K562 (cell line): Measurements from ENCODE around the gene CGB3. TPM values are rescaled to one million over a fixed set of nuclear protein-coding genes. Genes with fewer than 3 reads are reported as not detected.
"Not testable (repeated sequence)": the region's sequence is repeated elsewhere in the genome, so short reads cannot be mapped to it uniquely, and the experiment has no call there.

Experiments used
- ATAC-seq: fragments of 200-7000 bp; cut with Tn5 transposase; 3 replicates; pipeline ENCODE4 v1.9.1; 2020; ENCODE audit warnings: moderate library complexity
- BruUV-seq: library from RNA; stranded (reverse); fragments of 400-500 nt; replicated peaks from 2 replicates; lab custom pipeline; 2021; lab: Mats Ljungman, UMichigan
- CTCF ChIA-PET: fragments of 300-600 bp; formaldehyde crosslinking; extraction: SDS; loops from one replicate; lab custom pipeline; 2021; ENCODE audit warnings: low intra/inter-chr PET ratio; lab: Yijun Ruan, JAX
- POLR2A ChIA-PET: fragments of 300-600, 350-650 bp; sonication (Branson Sonifier 250); formaldehyde crosslinking; extraction: SDS; loops from one replicate; lab custom pipeline; 2021; ENCODE audit warnings: antibody characterized with exemption, inconsistent platforms; lab: Yijun Ruan, JAX
- DNase-seq, 4 experiments: peaks; one replicate each; pipeline versions ENCODE4 v3.0.0 to v3.0.0-alpha.2; 2011 to 2018; ENCODE audit warnings: low spot score in 3 of 4, mixed read lengths in 3 of 4; ENCODE audit errors: extremely low read depth in 1 of 4
- FAIRE-seq: peaks from 2 replicates; lab custom pipeline; 2011; peaks lifted over from hg19 to GRCh38; lab: Jason Lieb, UNC
- H2AFZ ChIP-seq: 2 replicates; pipeline ENCODE4 v1.6.0; 2011; ENCODE audit warnings: low read depth, low read length, control low read depth, inconsistent platforms
- H3K27ac ChIP-seq: fragments of 200-600 bp; 3 replicates; pipeline ENCODE4 v1.8.0; 2011; ENCODE audit warnings: low read depth, mild to moderate bottlenecking, control low read depth, inconsistent platforms, low read length, moderate library complexity, mixed read lengths; ENCODE audit errors: extremely low read depth
- H3K27me3 ChIP-seq, 2 experiments: fragments of 300-600 bp in 1 of 2; 2 replicates in 1 of 2; 3 replicates in 1 of 2; pipeline versions ENCODE4 v1.6.0 to v1.8.0; 2011; ENCODE audit warnings: inconsistent platforms in 2 of 2, low read length in 2 of 2, mild to moderate bottlenecking in 1 of 2, mixed read lengths in 1 of 2, moderate library complexity in 1 of 2; ENCODE audit not compliant: control insufficient read depth in 2 of 2, insufficient read depth in 2 of 2
- H3K36me3 ChIP-seq: fragments of 300-600 bp; 3 replicates; pipeline ENCODE4 v1.8.0; 2011; ENCODE audit warnings: mild to moderate bottlenecking, low read length, inconsistent platforms; ENCODE audit not compliant: control insufficient read depth, insufficient read depth
- H3K4me1 ChIP-seq, 2 experiments: fragments of 200-600 bp in 1 of 2; replicated peaks in 1 of 2; 2 replicates in 1 of 2; 3 replicates in 1 of 2; pipeline versions ENCODE4 v1.5.1 to v1.8.0; 2011; ENCODE audit warnings: inconsistent platforms in 2 of 2, low read length in 2 of 2, mild to moderate bottlenecking in 1 of 2, mixed read lengths in 1 of 2, moderate library complexity in 1 of 2; ENCODE audit not compliant: control insufficient read depth in 2 of 2, insufficient read depth in 2 of 2
- H3K4me2 ChIP-seq: 2 replicates; pipeline ENCODE4 v1.6.1; 2011; ENCODE audit warnings: low read length, control low read depth, inconsistent platforms, mixed read lengths; ENCODE audit not compliant: insufficient read depth
- H3K4me3 ChIP-seq: fragments of 200-600 bp; sonication (generic), shearing (Covaris generic); 2 replicates; pipeline ENCODE4 v1.5.1; 2016; ENCODE audit warnings: control low read depth, inconsistent platforms
- H3K79me2 ChIP-seq: fragments of 200-600 bp; 3 replicates; pipeline ENCODE4 v1.8.0; 2011; ENCODE audit warnings: low read length, inconsistent platforms; ENCODE audit not compliant: control insufficient read depth, insufficient read depth
- H3K9ac ChIP-seq, 2 experiments: 2 replicates each; pipeline versions ENCODE4 v1.6.0 to v1.6.1; 2011; ENCODE audit warnings: low read depth in 2 of 2, low read length in 2 of 2, control low read depth in 1 of 2, inconsistent platforms in 1 of 2, mild to moderate bottlenecking in 1 of 2, mixed read lengths in 1 of 2; ENCODE audit not compliant: insufficient read depth in 1 of 2
- H3K9me1 ChIP-seq: one replicate; pipeline ENCODE4 v1.6.0; 2011; ENCODE audit warnings: inconsistent platforms, mild to moderate bottlenecking, low read length, moderate library complexity; ENCODE audit not compliant: control insufficient read depth, insufficient read depth
- H3K9me3 ChIP-seq: replicated peaks from 2 replicates; pipeline ENCODE4 v1.5.1; 2011; ENCODE audit warnings: low read depth, low read length, inconsistent platforms; ENCODE audit not compliant: control insufficient read depth, insufficient read depth
- H4K20me1 ChIP-seq: replicated peaks from 2 replicates; pipeline ENCODE4 v1.6.1; 2011; ENCODE audit warnings: low read length, inconsistent platforms, mixed read lengths; ENCODE audit not compliant: control insufficient read depth, insufficient read depth
- DDX20 ChIP-seq: fragments of 450-650 bp; IDR thresholded peaks from 2 replicates; pipeline ENCODE4 v1.6.1; 2016; ENCODE audit warnings: missing genetic modification characterization, low read depth, mild to moderate bottlenecking, missing compliant biosample characterization, moderate library complexity
- MIER1 ChIP-seq: fragments of 450-650 bp; IDR thresholded peaks from 2 replicates; pipeline ENCODE4 v1.6.1; 2016; ENCODE audit warnings: antibody characterized with exemption, mild to moderate bottlenecking, low read depth
- MYNN ChIP-seq, 2 experiments: sonication (generic); formaldehyde crosslinking in 1 of 2; IDR thresholded peaks; 2 replicates each; pipeline versions ENCODE4 v1.5.0 to v1.6.1; 2016 to 2020; ENCODE audit warnings: antibody characterized with exemption in 1 of 2, missing genetic modification reagents in 1 of 2
- SOX6 ChIP-seq: fragments of 450-650 bp; IDR thresholded peaks from 2 replicates; pipeline ENCODE4 v1.6.1; 2014; ENCODE audit warnings: mild to moderate bottlenecking
- WGBS: fragments of 100-300 bp; shearing (Covaris generic); methylation state at CpG from one replicate; pipeline ENCODE4 v1.1.6; 2016; ENCODE audit warnings: low coverage, mixed read lengths; ENCODE audit not compliant: insufficient coverage; ENCODE audit errors: missing lambda C conversion rate; 5-methylcytosine and 5-hydroxymethylcytosine counted together
- in situ Hi-C: fragments of 300-500 bp; cut with MboI; formaldehyde crosslinking; loops from 4 replicates; pipeline ENCODE4 v1.15.0; 2018; ENCODE audit warnings: inconsistent platforms, mixed read lengths
- intact Hi-C: fragments of 100-400 bp; cut with micrococcal nuclease; formaldehyde crosslinking; loops from 2 replicates; pipeline ENCODE4 v1.14.2; 2022
- polyA plus RNA-seq, 8 experiments: library from polyadenylated mRNA; depleted of rRNA in 4 of 8; stranded (reverse) in 5 of 8; unstranded in 3 of 8; fragments of >200 nt; fragmentation: Nextera tagmentation in 2 of 8; fragmentation: Illumina TruSeq in 1 of 8; extraction: Ambion mirVana in 2 of 8; extraction: Trizol in 1 of 8; gene quantifications; 2 replicates each; pipeline versions ENCODE4 v1.2.1 to v1.2.3, GENCODE V29; 2011 to 2014; ENCODE audit warnings: inconsistent platforms in 1 of 8, missing spikeins in 1 of 8
- total RNA-seq, 7 experiments: library from RNA; depleted of rRNA in 6 of 7; stranded (reverse); fragments of >200 nt in 6 of 7; fragmentation: Illumina TruSeq in 2 of 7; extraction: Trizol in 2 of 7; gene quantifications; 2 replicates each; pipeline versions ENCODE4 v1.2.1 to v1.2.3, GENCODE V29; 2011 to 2021; ENCODE audit warnings: low replicate concordance in 1 of 7
- TF ChIP-seq, protein P1 (sequence below): fragments of 250-450 bp; sonication (Bioruptor Pico); IDR thresholded peaks from 2 replicates; pipeline ENCODE4 v1.8.0; 2021; ENCODE audit warnings: moderate library complexity, mild to moderate bottlenecking, inconsistent platforms

The CGB3 gene
- total and polyA plus RNA-seq, 9 of the 15 experiments (the other 6 are each of a cell fraction or from before 2014, with no cell fraction given), result not detected

DNA sequence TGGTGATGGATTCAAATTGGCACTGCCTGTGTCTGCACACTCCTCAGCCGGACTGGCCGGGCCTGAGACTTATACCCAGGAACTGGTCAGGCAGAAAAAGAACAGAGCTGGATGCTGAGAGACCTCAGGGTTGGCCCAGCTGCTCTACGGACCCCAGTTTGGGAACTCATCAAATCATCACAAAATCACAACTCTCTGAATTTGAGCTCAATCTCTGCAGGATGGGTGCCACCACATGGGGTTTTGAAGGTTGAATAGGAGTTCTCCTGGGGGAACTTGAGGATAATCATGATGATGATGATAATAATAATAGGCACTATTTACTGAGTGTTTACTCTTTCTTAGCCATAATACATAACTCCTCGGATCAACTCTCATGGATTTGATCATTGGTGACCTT lies 18.5 kb upstream of the CGB3 start:
- ATAC-seq, DNase-seq, H3K9me3 ChIP-seq, H3K9ac ChIP-seq, H3K4me1 ChIP-seq, H3K36me3 ChIP-seq, intact Hi-C loops, H3K79me2 ChIP-seq, POLR2A ChIA-PET, H4K20me1 ChIP-seq, H3K4me3 ChIP-seq, H2AFZ ChIP-seq, in situ Hi-C loops, FAIRE-seq, CTCF ChIA-PET, H3K27ac ChIP-seq, H3K27me3 ChIP-seq, H3K9me1 ChIP-seq, BruUV-seq, H3K4me2 ChIP-seq: not testable (repeated sequence)
- WGBS, result 0% methylated on average over 1 of the region's 4 CpGs

DNA sequence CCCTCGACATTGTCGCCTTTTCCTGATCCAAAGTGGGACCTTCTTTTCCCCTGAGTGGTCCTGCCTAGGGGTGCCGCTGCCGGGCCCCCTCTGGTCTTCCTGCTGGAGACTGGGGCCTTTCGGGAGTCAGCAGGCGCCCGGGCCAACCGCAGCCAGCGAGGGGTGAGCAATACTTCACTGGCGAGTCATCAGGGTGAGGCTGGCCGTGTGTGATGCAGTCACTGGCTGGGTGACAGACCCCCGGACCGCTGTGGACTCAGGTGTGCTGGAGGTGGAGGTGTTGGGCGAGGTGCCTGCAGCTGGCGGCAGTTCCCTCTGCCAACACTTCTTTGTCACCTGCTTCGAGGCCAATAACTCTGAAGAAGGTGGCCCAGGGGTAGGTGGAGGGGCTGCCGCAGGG lies 18.0 kb upstream of the CGB3 start:
- intact Hi-C loops (no loop called here), in situ Hi-C loops (no loop called here)
- ATAC-seq, result no peak
- FAIRE-seq, result no peak
- 5% methylated on average over 17 of the region's 17 CpGs for WGBS
- H3K4me3 ChIP-seq, result no peak overlapping the region
- ChIA-PET CTCF (no interaction called here), POLR2A (no interaction called here)
- H3K9ac ChIP-seq, result peak overlapping the region in 1 of 2 experiments; percentile 26; a peak in 1 of 4 replicates
- H3K27ac ChIP-seq, result no peak overlapping the region
- BruUV-seq, result no TSS peak
- no peaks in the 10 kb centered on the region for H3K79me2 ChIP-seq
- no peak overlapping the region for H3K4me2 ChIP-seq
- H3K9me3 ChIP-seq, result no peaks in the 10 kb centered on the region
- no peaks in the 10 kb centered on the region for H3K36me3 ChIP-seq
- H4K20me1 ChIP-seq, result no peaks in the 10 kb centered on the region
- no peak for DNase-seq
- H2AFZ ChIP-seq, result no peak overlapping the region
- no peaks in the 10 kb centered on the region for H3K9me1 ChIP-seq
- TF ChIP-seq, protein P1, sequence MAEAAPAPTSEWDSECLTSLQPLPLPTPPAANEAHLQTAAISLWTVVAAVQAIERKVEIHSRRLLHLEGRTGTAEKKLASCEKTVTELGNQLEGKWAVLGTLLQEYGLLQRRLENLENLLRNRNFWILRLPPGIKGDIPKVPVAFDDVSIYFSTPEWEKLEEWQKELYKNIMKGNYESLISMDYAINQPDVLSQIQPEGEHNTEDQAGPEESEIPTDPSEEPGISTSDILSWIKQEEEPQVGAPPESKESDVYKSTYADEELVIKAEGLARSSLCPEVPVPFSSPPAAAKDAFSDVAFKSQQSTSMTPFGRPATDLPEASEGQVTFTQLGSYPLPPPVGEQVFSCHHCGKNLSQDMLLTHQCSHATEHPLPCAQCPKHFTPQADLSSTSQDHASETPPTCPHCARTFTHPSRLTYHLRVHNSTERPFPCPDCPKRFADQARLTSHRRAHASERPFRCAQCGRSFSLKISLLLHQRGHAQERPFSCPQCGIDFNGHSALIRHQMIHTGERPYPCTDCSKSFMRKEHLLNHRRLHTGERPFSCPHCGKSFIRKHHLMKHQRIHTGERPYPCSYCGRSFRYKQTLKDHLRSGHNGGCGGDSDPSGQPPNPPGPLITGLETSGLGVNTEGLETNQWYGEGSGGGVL (CRISPR knock-in tag), result no peak
- TF ChIP-seq DDX20 (tag), result no peak
- TF ChIP-seq MIER1, result no peak
- TF ChIP-seq MYNN (IDR thresholded peaks at IDR 0.05), result no peak
- no peak for TF ChIP-seq MYNN (CRISPR knock-in tag; IDR thresholded peaks at IDR 0.05)
- no peak for TF ChIP-seq SOX6
- peaks cover 0 to 7% of the 10 kb centered on the region in 2 experiments; a peak in 2 of 5 replicates for H3K4me1 ChIP-seq
- H3K27me3 ChIP-seq, result no peaks in the 10 kb centered on the region; a peak in 1 of 5 replicates

DNA sequence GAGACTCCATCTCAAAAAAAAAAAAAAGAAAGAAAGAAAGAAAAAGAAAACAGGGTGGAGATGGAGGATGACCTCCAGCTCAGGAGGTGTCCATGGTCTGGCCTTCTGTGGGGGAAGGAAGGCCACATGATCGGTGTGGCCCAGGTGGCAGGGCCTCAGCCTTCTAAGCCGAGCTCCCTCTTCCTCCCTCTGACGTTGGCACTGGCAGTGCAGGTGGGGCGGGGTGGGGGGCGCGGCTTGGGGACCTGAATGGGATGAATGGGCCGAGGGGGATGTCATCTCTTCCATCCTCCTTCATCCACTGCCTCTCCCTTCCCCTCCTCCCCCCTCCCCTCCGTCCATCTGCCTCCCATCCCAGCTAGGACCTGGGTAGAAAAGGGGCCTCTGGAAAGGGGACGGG lies 15.6 kb upstream of the CGB3 start:
- POLR2A ChIA-PET, result not testable (repeated sequence)

More for the DNA sequence above, 15.6 kb upstream of the CGB3 start:
- H3K9me3 ChIP-seq, FAIRE-seq, H3K9me1 ChIP-seq, H3K4me1 ChIP-seq, H3K36me3 ChIP-seq, H4K20me1 ChIP-seq, H3K27me3 ChIP-seq, H3K4me3 ChIP-seq, H3K27ac ChIP-seq, DNase-seq, CTCF ChIA-PET, H3K9ac ChIP-seq, ATAC-seq, intact Hi-C loops, H3K4me2 ChIP-seq, H2AFZ ChIP-seq, H3K79me2 ChIP-seq, BruUV-seq, in situ Hi-C loops: not testable (repeated sequence)
- 0% methylated on average over 1 of the region's 9 CpGs for WGBS
